ENCODE results near the gene PCDHGA1.
"Not testable (repeated sequence)": the region's sequence is repeated elsewhere in the genome, so short reads cannot be mapped to it uniquely, and the experiment has no call there.

The PCDHGA1 gene

GRCh38 chr5:141409598-141410306 is 79.4 kb downstream of the PCDHGA1 start:
- Mint-ChIP-seq H3K27ac (no peak overlapping the region), H3K4me3 (no peak overlapping the region), H3K4me1 (peaks cover 20% of the 10 kb centered on the region), H3K9me3 (peaks cover 16% of the 10 kb centered on the region), H3K36me3 (no peaks in the 10 kb centered on the region)
- DNase-seq (ENCODE audit: low spot score in 2 of 2): no peak
- no peak for ATAC-seq

GRCh38 chr5:141411575-141411974 is 81.3 kb downstream of the PCDHGA1 start:
- no peak overlapping the region for H3K27ac Mint-ChIP-seq
- peaks cover 13% of the 10 kb centered on the region for H3K9me3 Mint-ChIP-seq
- H3K4me1 Mint-ChIP-seq: peaks cover 20% of the 10 kb centered on the region
- ATAC-seq (no peak), DNase-seq (ENCODE audit: low spot score in 2 of 2) (no peak)
- no peak overlapping the region for H3K4me3 Mint-ChIP-seq
- no peaks in the 10 kb centered on the region for H3K36me3 Mint-ChIP-seq

- peaks cover 24% of the 10 kb centered on the region for H3K4me1 Mint-ChIP-seq
- H3K4me3 Mint-ChIP-seq: peak within 1 kb of the TSS; percentile 79
- H3K9me3 Mint-ChIP-seq: peaks cover 10% of the 10 kb centered on the region
- peak; percentile 83 for ATAC-seq
- DNase-seq (ENCODE audit: low spot score in 2 of 2): peak in 1 of 2 donors; percentile 67
- no peak within 1 kb of the TSS for H3K27ac Mint-ChIP-seq
- no peaks in the 10 kb centered on the region for H3K36me3 Mint-ChIP-seq
Measured at GRCh38 chr5:141412854-141413539, 82.7 kb downstream of the PCDHGA1 start, which contains the start of gene PCDHGA10. TSS of gene PCDHGA10 (plus strand) at chr5:141412987. CDS start at chr5:141413176, 189 bp downstream.

GRCh38 chr5:141413540-141414069 is 83.3 kb downstream of the PCDHGA1 start:
- Mint-ChIP-seq H3K9me3 (peaks cover 11% of the 10 kb centered on the region), H3K4me3 (peak overlapping the region; percentile 79), H3K27ac (no peak overlapping the region), H3K4me1 (peaks cover 26% of the 10 kb centered on the region), H3K36me3 (peaks cover 4% of the 10 kb centered on the region)
- ATAC-seq: no peak
- no peak for DNase-seq (ENCODE audit: low spot score in 2 of 2)

- Mint-ChIP-seq H3K4me3 (peak overlapping the region; percentile 7), H3K9me3 (peaks cover 10% of the 10 kb centered on the region), H3K4me1 (peaks cover 26% of the 10 kb centered on the region)
- not testable (repeated sequence) for DNase-seq (ENCODE audit: low spot score in 2 of 2); H3K27ac Mint-ChIP-seq; ATAC-seq; H3K36me3 Mint-ChIP-seq
Measured at GRCh38 chr5:141414548-141415274, 84.4 kb downstream of the PCDHGA1 start.

GRCh38 chr5:141415275-141415618 is 84.9 kb downstream of the PCDHGA1 start:
- not testable (repeated sequence) for H3K9me3 Mint-ChIP-seq

GRCh38 chr5:141417494-141418172 is 87.3 kb downstream of the PCDHGA1 start, which contains the start of gene PCDHGB7:
TSS of gene PCDHGB7 (plus strand) at chr5:141417677. CDS start at chr5:141417860, 183 bp downstream.
- peaks cover 34% of the 10 kb centered on the region for H3K4me1 Mint-ChIP-seq
- H3K9me3 Mint-ChIP-seq; H3K27ac Mint-ChIP-seq; H3K36me3 Mint-ChIP-seq; DNase-seq (ENCODE audit: low spot score in 2 of 2): not testable (repeated sequence)
- peak within 1 kb of the TSS; percentile 61 for H3K4me3 Mint-ChIP-seq
- ATAC-seq: peak; percentile 81

More at GRCh38 chr5:141415275-141415618, 84.9 kb downstream of the PCDHGA1 start:
- peaks cover 26% of the 10 kb centered on the region for H3K4me1 Mint-ChIP-seq
- H3K27ac Mint-ChIP-seq; H3K36me3 Mint-ChIP-seq; ATAC-seq; H3K4me3 Mint-ChIP-seq; DNase-seq (ENCODE audit: low spot score in 2 of 2): not testable (repeated sequence)

GRCh38 chr5:141419074-141419880 is 89.0 kb downstream of the PCDHGA1 start:
- Mint-ChIP-seq H3K36me3 (peaks cover 9% of the 10 kb centered on the region), H3K4me3 (no peak overlapping the region), H3K27ac (no peak overlapping the region), H3K9me3 (peaks cover 6% of the 10 kb centered on the region), H3K4me1 (peaks cover 19% of the 10 kb centered on the region)
- DNase-seq (ENCODE audit: low spot score in 2 of 2) (no peak), ATAC-seq (no peak)

GRCh38 chr5:141420855-141421488 is 90.7 kb downstream of the PCDHGA1 start, which contains the start of gene PCDHGA11:
TSS of gene PCDHGA11 (plus strand) at chr5:141421051. CDS start at chr5:141421228, 177 bp downstream.
- H3K36me3 Mint-ChIP-seq: peaks cover 9% of the 10 kb centered on the region
- DNase-seq (ENCODE audit: low spot score in 2 of 2): peak in 1 of 2 donors; percentile 38
- H3K9me3 Mint-ChIP-seq: peaks cover 4% of the 10 kb centered on the region
- ATAC-seq: peak; percentile 60
- no peak within 1 kb of the TSS for H3K27ac Mint-ChIP-seq
- peaks cover 15% of the 10 kb centered on the region for H3K4me1 Mint-ChIP-seq
- H3K4me3 Mint-ChIP-seq: peak within 1 kb of the TSS; percentile 69

- Mint-ChIP-seq H3K36me3 (peaks cover 9% of the 10 kb centered on the region), H3K9me3 (peaks cover 4% of the 10 kb centered on the region), H3K4me3 (peak overlapping the region; percentile 69), H3K27ac (no peak overlapping the region), H3K4me1 (peaks cover 15% of the 10 kb centered on the region)
- DNase-seq (ENCODE audit: low spot score in 2 of 2): no peak
- no peak for ATAC-seq
Measured at GRCh38 chr5:141421489-141421855, 91.2 kb downstream of the PCDHGA1 start.

GRCh38 chr5:141422742-141423291 is 92.5 kb downstream of the PCDHGA1 start:
- peaks cover 12% of the 10 kb centered on the region for H3K4me1 Mint-ChIP-seq
- no peak overlapping the region for H3K4me3 Mint-ChIP-seq
- H3K9me3 Mint-ChIP-seq: peaks cover 4% of the 10 kb centered on the region
- H3K36me3 Mint-ChIP-seq: peaks cover 9% of the 10 kb centered on the region
- no peak for DNase-seq (ENCODE audit: low spot score in 2 of 2)
- no peak overlapping the region for H3K27ac Mint-ChIP-seq
- no peak for ATAC-seq

GRCh38 chr5:141427783-141428426 is 97.6 kb downstream of the PCDHGA1 start:
- Mint-ChIP-seq H3K4me3 (no peak overlapping the region), H3K9me3 (peaks cover 13% of the 10 kb centered on the region), H3K36me3 (peaks cover 11% of the 10 kb centered on the region), H3K4me1 (peaks cover 10% of the 10 kb centered on the region), H3K27ac (no peak overlapping the region)
- DNase-seq (ENCODE audit: low spot score in 2 of 2) (no peak), ATAC-seq (no peak)
